ENCODE results near the gene TRAPPC1. TPM values are rescaled to one million over a fixed set of nuclear protein-coding genes. Genes with fewer than 3 reads are reported as not detected.

TRAPPC1 gene
- total RNA-seq, 1 experiment from 2014 or later = 111 TPM

DNA sequence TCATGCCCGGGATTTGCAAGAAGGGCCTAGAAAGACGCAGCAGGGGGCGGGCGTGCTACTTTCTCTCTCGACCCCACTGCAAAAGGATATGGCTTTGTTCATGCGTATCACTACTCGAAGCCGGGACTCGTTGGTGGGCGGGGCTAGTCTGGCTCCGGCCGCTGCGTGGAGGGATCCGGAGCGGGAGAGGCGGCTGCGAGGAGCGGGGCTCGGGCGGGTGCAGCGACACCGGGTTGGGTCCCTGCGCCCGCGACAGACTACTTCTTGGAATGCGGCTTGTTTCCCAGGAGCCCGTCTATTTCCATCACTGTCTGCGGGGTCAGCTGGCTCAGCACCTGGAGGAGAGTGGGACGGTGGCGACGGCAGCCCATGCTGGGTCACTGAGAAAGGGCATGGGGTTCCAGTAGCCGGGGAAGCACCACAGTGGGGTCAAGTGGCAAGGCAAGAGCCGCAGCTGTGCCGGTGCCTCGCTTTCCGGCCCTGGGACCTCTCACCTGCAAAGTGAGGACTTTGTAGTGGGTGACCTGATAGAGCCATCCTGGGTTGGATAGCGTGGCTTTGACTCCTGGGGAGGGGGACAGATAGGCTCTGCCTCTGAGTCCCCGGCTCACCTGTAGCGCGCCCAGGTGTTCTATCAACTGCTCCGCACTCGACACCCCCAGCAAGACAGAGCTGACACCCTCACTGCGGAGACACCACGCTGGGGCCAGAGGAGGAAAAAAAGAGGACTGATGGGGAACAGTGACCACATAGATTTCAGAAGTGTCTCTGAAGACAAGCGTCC lies 8.7 kb downstream of the TRAPPC1 start:
- TF ChIP-seq, protein P1, sequence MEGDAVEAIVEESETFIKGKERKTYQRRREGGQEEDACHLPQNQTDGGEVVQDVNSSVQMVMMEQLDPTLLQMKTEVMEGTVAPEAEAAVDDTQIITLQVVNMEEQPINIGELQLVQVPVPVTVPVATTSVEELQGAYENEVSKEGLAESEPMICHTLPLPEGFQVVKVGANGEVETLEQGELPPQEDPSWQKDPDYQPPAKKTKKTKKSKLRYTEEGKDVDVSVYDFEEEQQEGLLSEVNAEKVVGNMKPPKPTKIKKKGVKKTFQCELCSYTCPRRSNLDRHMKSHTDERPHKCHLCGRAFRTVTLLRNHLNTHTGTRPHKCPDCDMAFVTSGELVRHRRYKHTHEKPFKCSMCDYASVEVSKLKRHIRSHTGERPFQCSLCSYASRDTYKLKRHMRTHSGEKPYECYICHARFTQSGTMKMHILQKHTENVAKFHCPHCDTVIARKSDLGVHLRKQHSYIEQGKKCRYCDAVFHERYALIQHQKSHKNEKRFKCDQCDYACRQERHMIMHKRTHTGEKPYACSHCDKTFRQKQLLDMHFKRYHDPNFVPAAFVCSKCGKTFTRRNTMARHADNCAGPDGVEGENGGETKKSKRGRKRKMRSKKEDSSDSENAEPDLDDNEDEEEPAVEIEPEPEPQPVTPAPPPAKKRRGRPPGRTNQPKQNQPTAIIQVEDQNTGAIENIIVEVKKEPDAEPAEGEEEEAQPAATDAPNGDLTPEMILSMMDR (conservative IDR thresholded peaks at IDR 0.05; ENCODE audit: low read depth, low read length) = no peak
- TF ChIP-seq EZH2 (IDR thresholded peaks at IDR 0.05; ENCODE audit: borderline replicate concordance, low read depth, low read length, poor library complexity, severe bottlenecking) = no peak
- intact Hi-C loops (cut with micrococcal nuclease; ENCODE audit: unreplicated experiment) = no loop called here

GRCh38 chr17:7922269-7922844 lies 9.4 kb downstream of the TRAPPC1 start:
- Histone ChIP-seq H3K4me3 (ENCODE audit: low read depth, low read length, poor library complexity, severe bottlenecking) (no peak overlapping the region), H3K4me1 (ENCODE audit: insufficient read depth, low read length, poor library complexity, severe bottlenecking) (no peaks in the 10 kb centered on the region), H3K27ac (ENCODE audit: low read depth, low read length, poor library complexity, severe bottlenecking) (no peak overlapping the region), H3K9me3 (ENCODE audit: low read depth, low read length, poor library complexity, severe bottlenecking) (no peaks in the 10 kb centered on the region), H3K36me3 (ENCODE audit: insufficient read depth, low read length, poor library complexity, severe bottlenecking) (no peaks in the 10 kb centered on the region), H3K27me3 (replicated peaks; ENCODE audit: insufficient read depth, low read depth, low read length, poor library complexity) (no peaks in the 10 kb centered on the region)
- DNase-seq (ENCODE audit: low spot score) = no peak
- ChIA-PET POLR2A (ENCODE audit: low non-redundant PET) (no interaction called here), CTCF (no interaction called here)
- no peak for TF ChIP-seq EZH2 (IDR thresholded peaks at IDR 0.05; ENCODE audit: borderline replicate concordance, low read depth, low read length, poor library complexity, severe bottlenecking)
- TF ChIP-seq, protein P1 (conservative IDR thresholded peaks at IDR 0.05; ENCODE audit: low read depth, low read length) = no peak
- intact Hi-C loops (cut with micrococcal nuclease; ENCODE audit: unreplicated experiment) = no loop called here
- BruUV-seq (replicated peaks) = no TSS peak

More for the DNA sequence above, 8.7 kb downstream of the TRAPPC1 start:
- H3K27me3 ChIP-seq (replicated peaks; ENCODE audit: insufficient read depth, low read depth, low read length, poor library complexity) = no peaks in the 10 kb centered on the region
- no peak overlapping the region for H3K4me3 ChIP-seq (ENCODE audit: low read depth, low read length, poor library complexity, severe bottlenecking)
- peak; percentile 35 for DNase-seq (ENCODE audit: low spot score)
- no peaks in the 10 kb centered on the region for H3K9me3 ChIP-seq (ENCODE audit: low read depth, low read length, poor library complexity, severe bottlenecking)
- no TSS peak for BruUV-seq (replicated peaks)
- ChIA-PET CTCF (no interaction called here), POLR2A (ENCODE audit: low non-redundant PET) (interaction anchor here (0.6 kb wide), 1 partner anchor 9 kb away, joined by 3 read pairs; the partner anchor contains the start of genes CNTROB and TRAPPC1)
- no peaks in the 10 kb centered on the region for H3K36me3 ChIP-seq (ENCODE audit: insufficient read depth, low read length, poor library complexity, severe bottlenecking)
- H3K4me1 ChIP-seq (ENCODE audit: insufficient read depth, low read length, poor library complexity, severe bottlenecking) = no peaks in the 10 kb centered on the region
- no peak overlapping the region for H3K27ac ChIP-seq (ENCODE audit: low read depth, low read length, poor library complexity, severe bottlenecking)

GRCh38 chr17:7916808-7917207 lies 14.9 kb downstream of the TRAPPC1 start:
- no TSS peak for BruUV-seq (replicated peaks)
- no peaks in the 10 kb centered on the region for H3K27me3 ChIP-seq (replicated peaks; ENCODE audit: insufficient read depth, low read depth, low read length, poor library complexity)
- no peaks in the 10 kb centered on the region for H3K9me3 ChIP-seq (ENCODE audit: low read depth, low read length, poor library complexity, severe bottlenecking)
- TF ChIP-seq, protein P1 (conservative IDR thresholded peaks at IDR 0.05; ENCODE audit: low read depth, low read length) = no peak
- no peak for TF ChIP-seq EZH2 (IDR thresholded peaks at IDR 0.05; ENCODE audit: borderline replicate concordance, low read depth, low read length, poor library complexity, severe bottlenecking)
- ChIA-PET POLR2A (ENCODE audit: low non-redundant PET) (no interaction called here), CTCF (no interaction called here)
- no peak overlapping the region for H3K27ac ChIP-seq (ENCODE audit: low read depth, low read length, poor library complexity, severe bottlenecking)
- intact Hi-C loops (cut with micrococcal nuclease; ENCODE audit: unreplicated experiment) = no loop called here
- no peak overlapping the region for H3K4me3 ChIP-seq (ENCODE audit: low read depth, low read length, poor library complexity, severe bottlenecking)
- H3K4me1 ChIP-seq (ENCODE audit: insufficient read depth, low read length, poor library complexity, severe bottlenecking) = peaks cover 15% of the 10 kb centered on the region
- no peak for DNase-seq (ENCODE audit: low spot score)
- H3K36me3 ChIP-seq (ENCODE audit: insufficient read depth, low read length, poor library complexity, severe bottlenecking) = peaks cover 10% of the 10 kb centered on the region
